GM12878 (cell line): Measurements from ENCODE around the gene EPHA2.

ENCODE experiments used
- ATF7 ChIP-seq: fragments of 450-650 bp; IDR thresholded peaks from 2 replicates; pipeline ENCODE4 v1.6.1; 2016; ENCODE audit warnings: low read depth, mild to moderate bottlenecking
- REST ChIP-seq: IDR thresholded peaks from 2 replicates; pipeline ENCODE4 v1.6.1; 2012; ENCODE audit warnings: mild to moderate bottlenecking, low read depth, low read length

- TF ChIP-seq ATF7 (no peak), REST (no peak)
Measured at GRCh38 chr1:16111771-16112595, 43.9 kb downstream of the EPHA2 start.
